Common myeloid progenitor, CD34-positive (primary cell): ENCODE results near the gene TMCO2.

Source experiments
- CTCF ChIA-PET: fragments of 350-600 bp; sonication (Branson Sonifier 250); formaldehyde crosslinking; loops from one replicate; lab custom pipeline; 2021; ENCODE audit warnings: antibody characterized with exemption; lab: Charles Lee
- POLR2A ChIA-PET: fragments of 350-600 bp; sonication (Branson Sonifier 250); formaldehyde crosslinking; loops from one replicate; lab custom pipeline; 2021; ENCODE audit warnings: antibody characterized with exemption; lab: Charles Lee
- DNase-seq, 3 donors: peaks; one replicate each; pipeline versions ENCODE4 v3.0.0 to v3.0.0-alpha.2; 2013
- H3K27ac ChIP-seq, 2 experiments: 1 replicate in 1 of 2; 2 replicates in 1 of 2; pipeline ENCODE4 v1.7.0; 2013; ENCODE audit warnings: inconsistent platforms in 2 of 2, low read length in 2 of 2, mild to moderate bottlenecking in 2 of 2, low read depth in 1 of 2, moderate library complexity in 1 of 2; ENCODE audit not compliant: severe bottlenecking in 2 of 2, insufficient read depth in 1 of 2, poor library complexity in 1 of 2
- H3K27me3 ChIP-seq, 5 experiments: replicated peaks in 2 of 5; 1 replicate in 3 of 5; 2 replicates in 2 of 5; pipeline versions ENCODE4 v1.6.1 to v1.7.0; 2013; ENCODE audit warnings: low read length in 4 of 5, mild to moderate bottlenecking in 2 of 5, moderate library complexity in 2 of 5, inconsistent platforms in 1 of 5; ENCODE audit not compliant: insufficient read depth in 5 of 5, control insufficient read depth in 4 of 5
- H3K36me3 ChIP-seq, 4 experiments: 1 replicate in 2 of 4; 2 replicates in 2 of 4; pipeline versions ENCODE4 v1.6.1 to v1.7.0; 2013; ENCODE audit warnings: low read length in 3 of 4, control low read depth in 1 of 4, mild to moderate bottlenecking in 1 of 4; ENCODE audit not compliant: control insufficient read depth in 4 of 4, insufficient read depth in 4 of 4
- H3K4me1 ChIP-seq, 4 experiments: 1 replicate in 3 of 4; 2 replicates in 1 of 4; pipeline versions ENCODE4 v1.6.1 to v1.7.1; 2013; ENCODE audit warnings: low read length in 3 of 4, mild to moderate bottlenecking in 3 of 4, control low read depth in 1 of 4, inconsistent platforms in 1 of 4, moderate library complexity in 1 of 4; ENCODE audit not compliant: control insufficient read depth in 4 of 4, insufficient read depth in 4 of 4; ENCODE audit errors: control extremely low read depth in 1 of 4
- H3K4me3 ChIP-seq, 7 experiments: 1 replicate in 4 of 7; 2 replicates in 3 of 7; pipeline versions ENCODE4 v1.5.1 to v1.7.0; 2013; ENCODE audit warnings: mild to moderate bottlenecking in 7 of 7, low read length in 6 of 7, moderate library complexity in 6 of 7, inconsistent platforms in 2 of 7, low read depth in 2 of 7, control low read depth in 1 of 7; ENCODE audit not compliant: insufficient read depth in 4 of 7, control insufficient read depth in 1 of 7; ENCODE audit errors: extremely low read depth in 1 of 7
- H3K9me3 ChIP-seq, 5 experiments: 1 replicate in 4 of 5; 2 replicates in 1 of 5; pipeline versions ENCODE4 v1.6.1 to v1.7.1; 2013; ENCODE audit warnings: low read length in 4 of 5, mild to moderate bottlenecking in 2 of 5, inconsistent platforms in 1 of 5, low read depth in 1 of 5, moderate library complexity in 1 of 5; ENCODE audit not compliant: control insufficient read depth in 4 of 5, insufficient read depth in 2 of 5; ENCODE audit errors: control extremely low read depth in 1 of 5
- WGBS: methylation state at CpG from one replicate; pipeline ENCODE4 v1.1.5; 2013; ENCODE audit not compliant: insufficient coverage; 5-methylcytosine and 5-hydroxymethylcytosine counted together

Gene TMCO2

GRCh38 chr1:40299366-40300248 is 51.9 kb downstream of the TMCO2 start:
- CTCF ChIA-PET = interaction anchor here (1.4 to 1.6 kb wide), 2 partner anchors 8 to 40 kb away, joined by 4 to 5 read pairs; no protein-coding TSS in a partner anchor
- peaks cover 0 to 15% (median 5%) of the 10 kb centered on the region in 4 experiments for H3K4me1 ChIP-seq

GRCh38 chr1:40300249-40300567 is 52.5 kb downstream of the TMCO2 start:
- H3K4me1 ChIP-seq = peaks cover 0 to 15% (median 5%) of the 10 kb centered on the region in 4 experiments
- CTCF ChIA-PET = interaction anchor here (1.4 to 1.6 kb wide), 2 partner anchors 9 to 39 kb away, joined by 4 to 5 read pairs; no protein-coding TSS in a partner anchor
- no peak for DNase-seq
- no peaks in the 10 kb centered on the region for H3K27me3 ChIP-seq
- no peak overlapping the region for H3K4me3 ChIP-seq
- no peaks in the 10 kb centered on the region for H3K36me3 ChIP-seq
- POLR2A ChIA-PET = no interaction called here
- no peaks in the 10 kb centered on the region for H3K9me3 ChIP-seq
- H3K27ac ChIP-seq = no peak overlapping the region
- 83% methylated on average over 1 of the region's 1 CpG for WGBS

More at GRCh38 chr1:40299366-40300248, 51.9 kb downstream of the TMCO2 start:
- Histone ChIP-seq H3K27me3 (no peaks in the 10 kb centered on the region), H3K36me3 (peaks cover 0 to under 1% (median under 1%) of the 10 kb centered on the region in 4 experiments), H3K27ac (no peak overlapping the region), H3K4me3 (no peak overlapping the region), H3K9me3 (no peaks in the 10 kb centered on the region)
- DNase-seq = peak; percentile 29 to 81 (median 76)
- POLR2A ChIA-PET = interaction anchor here (0.5 kb wide), 1 partner anchor 26 kb away, joined by 4 read pairs; no protein-coding TSS in a partner anchor
- 72% methylated on average over 4 of the region's 8 CpGs for WGBS

GRCh38 chr1:40300651-40301050 is 52.9 kb downstream of the TMCO2 start:
- no peaks in the 10 kb centered on the region for H3K27me3 ChIP-seq
- 97% methylated on average over 8 of the region's 9 CpGs for WGBS
- DNase-seq = no peak
- no peak overlapping the region for H3K4me3 ChIP-seq
- no peaks in the 10 kb centered on the region for H3K36me3 ChIP-seq
- POLR2A ChIA-PET = no interaction called here
- peaks cover 0 to 15% (median 5%) of the 10 kb centered on the region in 4 experiments for H3K4me1 ChIP-seq
- no peak overlapping the region for H3K27ac ChIP-seq
- CTCF ChIA-PET = interaction anchor here (1.4 kb wide), 1 partner anchor 38 kb away, joined by 4 read pairs; no protein-coding TSS in a partner anchor
- H3K9me3 ChIP-seq = no peaks in the 10 kb centered on the region

GRCh38 chr1:40301066-40301465 is 53.3 kb downstream of the TMCO2 start:
- H3K4me3 ChIP-seq = no peak overlapping the region
- ChIA-PET CTCF (no interaction called here), POLR2A (no interaction called here)
- no peak for DNase-seq
- H3K9me3 ChIP-seq = no peaks in the 10 kb centered on the region
- H3K4me1 ChIP-seq = peaks cover 0 to 15% (median 5%) of the 10 kb centered on the region in 4 experiments
- no peaks in the 10 kb centered on the region for H3K27me3 ChIP-seq
- H3K27ac ChIP-seq = no peak overlapping the region
- no peaks in the 10 kb centered on the region for H3K36me3 ChIP-seq
- WGBS = 95% methylated on average over 6 of the region's 10 CpGs
